Measurements from ENCODE around the gene RSPH10B.
"Not testable (repeated sequence)": the region's sequence is repeated elsewhere in the genome, so short reads cannot be mapped to it uniquely, and the experiment has no call there.

The RSPH10B gene

DNA sequence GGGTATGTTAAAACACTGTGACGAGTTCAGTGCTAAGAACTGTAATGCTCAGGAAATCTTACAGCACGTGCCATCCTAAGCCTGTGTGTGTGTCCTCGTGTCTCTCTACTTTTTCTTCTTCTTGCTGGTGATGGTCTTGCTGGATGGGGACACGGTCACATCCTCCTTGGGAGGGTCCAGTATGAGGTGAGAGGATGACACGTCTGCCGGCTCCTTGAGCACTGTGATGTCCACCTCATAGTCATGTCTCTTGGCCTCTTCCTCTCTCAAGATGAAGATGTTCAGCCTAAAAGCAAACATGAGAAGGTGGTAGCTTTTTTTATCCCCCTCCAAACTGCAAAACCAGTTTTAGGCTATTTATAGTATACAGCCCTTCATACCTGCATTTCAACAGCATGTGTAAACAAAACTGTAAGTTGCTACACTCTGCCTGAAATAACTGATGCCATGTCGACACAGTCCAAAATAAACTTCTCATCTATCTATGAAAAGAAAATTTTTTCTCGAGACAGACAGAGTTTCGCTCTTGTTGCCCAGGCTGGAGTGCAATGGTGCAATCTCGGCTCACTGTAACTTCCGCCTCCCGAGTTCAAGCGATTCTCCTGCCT lies 44.1 kb downstream of the RSPH10B start:
- DNase-seq: not testable (repeated sequence)

DNA sequence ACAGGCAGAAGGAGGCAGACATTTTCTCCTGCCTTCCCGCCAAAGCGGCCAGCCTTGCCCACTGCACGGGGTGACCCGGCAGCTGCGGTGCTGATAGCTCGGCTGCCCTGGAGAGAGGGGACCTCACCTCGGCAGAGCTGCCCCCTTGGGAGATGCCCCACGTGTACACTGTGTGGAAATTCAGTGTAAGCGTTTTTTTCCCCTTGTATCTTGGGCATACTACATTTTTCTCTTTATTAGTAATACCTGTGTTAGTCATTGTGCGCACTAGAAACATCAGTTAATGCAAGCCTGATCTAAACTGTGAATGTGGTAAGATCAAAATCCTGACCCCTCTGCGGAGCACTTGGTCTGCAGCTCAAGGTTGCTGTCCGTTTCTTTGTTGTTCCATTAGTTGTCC lies 45.9 kb downstream of the RSPH10B start:
- not testable (repeated sequence) for DNase-seq

DNA sequence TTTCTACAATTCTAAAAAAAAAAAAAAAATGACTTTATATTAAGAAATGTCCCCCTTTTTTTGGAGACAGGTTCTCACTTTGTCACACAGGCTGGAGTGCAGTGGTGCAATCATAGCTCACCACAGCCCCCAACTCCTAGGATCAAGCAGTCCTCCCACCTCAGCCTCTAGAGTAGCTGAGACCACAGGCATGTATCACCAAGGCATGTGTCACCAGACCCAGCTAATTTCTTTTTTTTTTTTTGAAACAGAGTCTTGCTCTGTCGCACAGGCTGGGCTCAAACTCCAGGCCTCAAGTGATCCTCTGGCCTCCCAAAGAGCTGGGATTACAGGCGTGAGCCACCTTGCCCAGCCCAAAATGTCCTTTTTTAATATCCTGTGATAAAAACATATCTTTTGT lies 46.3 kb downstream of the RSPH10B start:
- DNase-seq: not testable (repeated sequence)

DNA sequence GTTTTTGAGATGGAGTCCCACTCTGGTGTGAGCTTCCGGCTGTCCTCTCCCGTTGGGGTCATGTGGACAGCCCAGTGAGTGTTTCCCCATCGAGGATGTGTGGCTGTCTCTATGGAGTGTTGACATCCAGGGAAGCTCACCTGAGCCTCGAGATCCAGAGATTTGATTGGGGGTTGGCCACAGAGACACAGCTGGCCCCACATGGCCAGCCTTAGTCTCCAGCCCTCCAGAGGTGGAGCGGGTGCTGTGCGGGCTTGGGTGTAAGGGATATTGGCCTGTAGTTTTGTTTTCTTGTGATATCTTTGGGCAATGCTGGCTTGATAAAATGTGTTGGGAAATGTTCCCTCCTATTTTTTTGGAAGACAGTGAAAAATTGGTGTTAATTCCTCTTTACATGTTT lies 54.0 kb downstream of the RSPH10B start:
- not testable (repeated sequence) for DNase-seq

GRCh38 chr7:5908835-5909234 lies 61.7 kb downstream of the RSPH10B start:
- not testable (repeated sequence) for DNase-seq

DNA sequence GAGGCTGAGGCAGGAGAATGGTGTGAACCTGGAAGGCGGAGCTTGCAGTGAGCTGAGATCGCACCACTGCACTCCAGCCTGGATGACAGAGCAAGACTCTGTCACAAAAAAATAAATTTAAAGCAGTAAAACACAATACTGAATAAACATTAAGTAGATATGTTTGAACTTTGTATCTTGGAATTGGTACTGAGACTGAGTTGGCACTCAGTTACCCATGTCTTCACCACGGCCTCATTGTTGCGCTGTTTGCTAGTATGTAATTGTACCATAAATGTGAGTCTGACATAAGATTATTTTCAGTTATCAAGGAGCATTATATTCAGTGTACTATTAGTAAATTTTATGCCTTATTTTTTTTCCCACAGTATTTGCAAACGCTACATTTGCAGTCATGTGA lies 65.8 kb downstream of the RSPH10B start:
- DNase-seq: not testable (repeated sequence)

GRCh38 chr7:5903002-5903401 lies 67.5 kb downstream of the RSPH10B start:
- not testable (repeated sequence) for DNase-seq

DNA sequence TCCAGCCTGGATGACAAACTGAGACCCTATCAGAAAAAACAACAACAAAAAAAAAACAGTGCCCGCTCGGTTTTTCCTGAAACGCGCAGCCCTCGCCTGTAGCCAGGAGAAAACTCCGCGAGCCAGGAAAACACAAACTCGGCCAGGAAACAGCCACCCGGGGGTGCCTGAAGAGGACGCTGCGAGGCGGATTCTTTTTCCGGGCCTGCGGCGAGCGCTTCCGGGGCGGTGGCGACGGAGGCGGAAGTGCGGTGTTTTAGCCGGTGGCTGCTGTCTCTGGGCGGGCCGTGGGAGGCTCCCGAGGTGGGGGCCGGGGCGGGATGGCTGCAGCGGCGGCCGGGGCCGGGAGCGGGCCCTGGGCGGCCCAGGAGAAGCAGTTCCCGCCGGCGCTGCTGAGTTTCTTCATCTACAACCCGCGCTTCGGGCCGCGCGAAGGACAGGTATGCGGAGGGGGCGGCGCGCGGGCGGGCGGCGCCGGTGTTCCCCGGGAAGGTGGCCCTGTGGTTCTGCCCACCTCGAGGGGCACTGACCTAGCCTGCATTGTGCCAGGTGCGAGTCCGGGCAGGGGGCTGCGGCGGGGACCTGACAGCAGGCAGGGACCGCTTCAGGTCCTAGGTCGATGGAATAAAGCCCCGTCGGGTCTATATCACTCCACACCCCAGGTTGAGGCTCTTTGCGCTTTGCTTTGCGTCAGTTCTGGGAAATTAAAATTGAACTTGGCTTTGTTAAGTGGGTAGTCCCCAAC lies 71.8 kb downstream of the RSPH10B start, which contains the start of gene CCZ1:
Gene CCZ1 (plus strand): TSS at position 254 of the 745 bp plus-strand sequence. CDS start 67 bp downstream, at position 321.
- DNase-seq: peak; percentile 3

DNA sequence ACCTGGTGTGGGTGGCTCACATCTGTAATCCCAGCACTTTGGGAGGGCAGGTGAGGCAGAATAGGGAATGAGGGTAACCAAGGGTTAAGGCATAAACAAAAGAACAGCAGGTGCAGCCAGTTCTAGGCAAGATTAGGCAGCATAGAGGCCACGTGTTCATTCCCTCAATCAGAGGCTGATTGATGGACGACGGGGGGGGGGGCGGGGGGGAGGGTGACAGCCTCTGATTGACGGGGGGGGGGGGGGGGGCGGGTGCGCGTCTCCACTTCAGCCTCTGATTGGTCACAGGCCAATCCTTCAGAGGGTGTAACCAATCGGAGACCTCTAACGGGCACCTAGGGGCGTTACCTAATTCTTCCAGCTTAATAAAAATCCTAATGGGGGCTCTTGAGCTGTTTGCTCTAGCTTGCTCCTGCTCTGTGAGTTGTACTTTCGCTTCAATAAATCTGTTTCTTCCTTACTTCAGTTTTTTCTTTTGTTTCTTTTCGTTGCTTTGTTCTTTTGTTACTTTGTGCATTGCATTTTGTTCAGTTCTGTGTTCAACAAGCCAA lies 73.0 kb downstream of the RSPH10B start:
- not testable (repeated sequence) for DNase-seq

- DNase-seq: no peak
Observed at GRCh38 chr7:5892498-5892897, 78.0 kb downstream of the RSPH10B start.

DNA sequence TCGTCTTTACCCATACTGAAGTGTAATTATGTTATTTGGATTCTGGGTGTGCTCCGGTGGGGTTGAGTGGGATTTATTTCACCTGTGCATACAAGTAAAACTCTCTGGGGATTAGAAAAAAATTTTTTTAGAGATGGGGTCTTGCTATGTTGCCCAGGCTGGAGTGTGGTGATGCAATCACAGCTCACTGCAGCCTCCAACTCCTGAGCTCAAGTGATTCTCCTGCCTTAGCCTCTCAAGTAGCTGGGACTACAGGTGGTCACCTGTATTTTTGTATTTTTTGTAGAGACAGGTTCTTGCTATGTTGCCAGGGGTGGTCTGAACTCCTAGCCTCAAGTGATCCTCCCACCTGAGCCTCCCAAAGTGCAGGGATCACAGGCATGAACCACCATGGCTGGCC lies 80.2 kb downstream of the RSPH10B start:
- DNase-seq: not testable (repeated sequence)

- not testable (repeated sequence) for DNase-seq
Observed at GRCh38 chr7:5888021-5888420, 82.5 kb downstream of the RSPH10B start.

- DNase-seq: not testable (repeated sequence)
Observed at GRCh38 chr7:5884431-5884830, 86.1 kb downstream of the RSPH10B start.

DNA sequence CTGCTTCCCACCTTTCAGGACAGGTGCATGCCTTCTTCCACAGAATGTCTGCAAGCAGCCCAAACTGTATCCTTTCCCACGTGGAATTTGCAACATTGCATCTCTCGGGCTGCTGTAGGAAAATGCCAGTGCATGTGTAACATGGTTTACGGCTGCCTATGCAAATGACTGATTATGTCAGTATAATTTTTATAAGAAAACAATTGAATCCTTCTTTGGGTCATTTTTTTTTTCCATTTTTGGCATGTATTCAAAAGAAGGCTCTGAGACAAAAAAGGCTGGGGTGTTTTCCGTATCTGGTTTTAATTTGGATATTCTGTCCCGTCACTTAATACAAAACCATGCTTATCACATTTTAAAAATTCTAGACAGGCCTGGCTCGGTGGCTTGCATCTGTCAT lies 90.4 kb downstream of the RSPH10B start:
- not testable (repeated sequence) for DNase-seq

DNA sequence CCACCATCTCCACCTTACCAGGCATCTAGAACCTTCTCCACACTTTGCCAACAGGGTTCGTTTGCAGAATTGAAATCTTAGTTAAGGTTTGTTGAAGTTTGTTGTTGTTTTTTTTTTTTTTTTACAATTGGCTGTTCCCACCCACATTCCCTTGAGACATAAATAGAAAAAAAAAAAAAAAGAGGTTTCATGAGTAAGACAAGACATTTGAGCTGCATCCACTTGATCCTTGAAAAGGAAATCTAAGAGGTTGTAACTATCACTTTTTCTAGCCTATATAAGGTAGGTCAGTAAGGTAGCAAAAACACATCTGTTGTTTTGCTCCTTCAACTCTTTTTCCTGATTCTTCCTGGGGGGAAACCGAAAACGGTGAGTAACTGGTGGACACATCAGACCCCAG lies 90.9 kb downstream of the RSPH10B start:
- DNase-seq: not testable (repeated sequence)

All from kidney glomerular epithelial cell (primary cell).